Natural killer cell (primary cell): ENCODE data around the gene ZNF814. TPM values are rescaled to one million over a fixed set of nuclear protein-coding genes. Genes with fewer than 3 reads are reported as not detected.
A peak's percentile ranks its signal among the peaks of the same experiment; 100 is the strongest.

Experiments used
- ATAC-seq, 3 donors: fragments of 150-1000 bp in 2 of 3; fragments of 200-7000 bp in 1 of 3; cut with Tn5 transposase; 1 replicate in 1 of 3; 2 replicates in 2 of 3; pipeline ENCODE4 v1.10.0; 2021; ENCODE audit warnings: mild to moderate bottlenecking in 2 of 3, moderate library complexity in 2 of 3
- DNase-seq, 2 donors: peaks; one replicate each; pipeline versions ENCODE4 v3.0.0 to v3.0.0-alpha.2; 2013 to 2021; ENCODE audit warnings: mixed read lengths in 1 of 2
- H3K27ac ChIP-seq: one replicate; pipeline ENCODE4 v1.5.1; 2013; ENCODE audit warnings: mild to moderate bottlenecking, low read length
- H3K27me3 ChIP-seq: one replicate; pipeline ENCODE4 v1.6.1; 2013; ENCODE audit warnings: low read length; ENCODE audit not compliant: control insufficient read depth, insufficient read depth
- H3K36me3 ChIP-seq: one replicate; pipeline ENCODE4 v1.6.1; 2013; ENCODE audit warnings: low read length; ENCODE audit not compliant: control insufficient read depth, insufficient read depth
- H3K4me1 ChIP-seq: one replicate; pipeline ENCODE4 v1.6.1; 2013; ENCODE audit warnings: low read length; ENCODE audit not compliant: control insufficient read depth, insufficient read depth
- H3K4me3 ChIP-seq: one replicate; pipeline ENCODE4 v1.5.1; 2013; ENCODE audit warnings: low read length
- H3K9me3 ChIP-seq: one replicate; pipeline ENCODE4 v1.6.1; 2013; ENCODE audit warnings: low read length; ENCODE audit not compliant: control insufficient read depth, insufficient read depth
- H3K27ac Mint-ChIP-seq, 2 donors: one replicate each; pipeline ENCODE4 v1.8.0; 2022; ENCODE audit warnings: mild to moderate bottlenecking in 2 of 2, mixed read lengths in 2 of 2, moderate library complexity in 1 of 2
- H3K27me3 Mint-ChIP-seq, 2 donors: one replicate each; pipeline ENCODE4 v1.8.0; 2022; ENCODE audit warnings: low read depth in 2 of 2, mixed read lengths in 2 of 2
- H3K36me3 Mint-ChIP-seq: one replicate; pipeline ENCODE4 v1.8.0; 2022; ENCODE audit warnings: mixed read lengths
- H3K4me1 Mint-ChIP-seq, 2 donors: one replicate each; pipeline ENCODE4 v1.8.0; 2022; ENCODE audit warnings: mixed read lengths in 2 of 2
- H3K4me3 Mint-ChIP-seq: one replicate; pipeline ENCODE4 v1.8.0; 2022; ENCODE audit warnings: mild to moderate bottlenecking, moderate library complexity, mixed read lengths
- H3K9me3 Mint-ChIP-seq, 2 donors: one replicate each; pipeline ENCODE4 v1.8.0; 2022; ENCODE audit warnings: mixed read lengths in 2 of 2
- CTCF ChIP-seq: fragments of 200-600 bp; IDR thresholded peaks from one replicate; pipeline ENCODE4 v1.8.0; 2022; ENCODE audit warnings: antibody characterized with exemption
- WGBS: methylation state at CpG from one replicate; pipeline ENCODE4 v1.1.7; 2013; ENCODE audit warnings: missing lambda C conversion rate; ENCODE audit not compliant: insufficient coverage; 5-methylcytosine and 5-hydroxymethylcytosine counted together
- intact Hi-C: fragments of 100-400 bp; cut with micrococcal nuclease; formaldehyde crosslinking; loops from one replicate; pipeline ENCODE4 v1.14.2; 2022
- total RNA-seq, 4 donors: library from RNA; stranded (reverse); fragments of 120-200 nt in 1 of 4; gene quantifications; one replicate each; pipeline versions ENCODE4 v1.2.3 to v1.2.4, GENCODE V29; 2013 to 2022

ZNF814 gene
- 10 to 100 TPM; 25.2 to 51.2 (median 38.3) TPM for total RNA-seq
- 32.7 TPM for total RNA-seq (2013)

GRCh38 chr19:57888560-57889231, at the start of gene ZNF814:
TSS of gene ZNF814 (minus strand) at chr19:57889037. CDS start at chr19:57888802, 235 bp downstream.
- intact Hi-C loops: loop anchor here (1.0 to 2.0 kb wide), 3 partner anchors 28 to 114 kb away; partner anchors contain the start of genes ZNF417, ZNF587 and ZNF606
- Mint-ChIP-seq H3K27ac (peak within 1 kb of the TSS; percentile 89 to 91), H3K9me3 (no peaks in the 10 kb centered on the region), H3K36me3 (peaks cover 11% of the 10 kb centered on the region), H3K4me3 (peak within 1 kb of the TSS; percentile 95), H3K27me3 (no peaks in the 10 kb centered on the region), H3K4me1 (peaks cover 22 to 28% of the 10 kb centered on the region in 2 donors)
- ATAC-seq: peak; percentile 93 to 97 (median 94)
- peaks cover 8% of the 10 kb centered on the region for H3K9me3 ChIP-seq
- TF ChIP-seq CTCF: no peak
- 4% methylated on average over 43 of the region's 43 CpGs for WGBS
- H3K27ac ChIP-seq: peak within 1 kb of the TSS; percentile 75
- DNase-seq: peak; percentile 82 to 84
- peaks cover 2% of the 10 kb centered on the region for H3K36me3 ChIP-seq
- H3K27me3 ChIP-seq: no peaks in the 10 kb centered on the region
- peak within 1 kb of the TSS; percentile 84 for H3K4me3 ChIP-seq
- peaks cover 21% of the 10 kb centered on the region for H3K4me1 ChIP-seq

DNA sequence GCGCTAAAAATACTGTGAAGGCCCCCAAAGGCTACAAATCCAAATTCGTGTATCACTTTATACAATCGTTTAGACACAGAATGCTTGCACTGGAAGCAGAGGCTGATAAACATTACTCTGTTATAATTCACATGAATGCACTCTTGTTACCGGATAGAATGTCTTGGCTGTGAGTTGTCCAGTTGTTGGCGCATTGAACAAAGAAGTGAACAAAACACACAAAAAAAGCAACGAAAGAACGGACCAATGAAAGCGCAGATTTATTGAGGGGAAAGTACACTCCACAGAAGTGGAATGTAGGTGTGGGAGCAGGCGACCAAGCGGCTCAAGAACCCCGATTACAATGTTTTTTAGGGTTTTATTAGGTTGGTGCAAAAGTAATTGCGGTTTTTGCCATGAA, 46.9 kb upstream of the ZNF814 start:
- H3K4me3 Mint-ChIP-seq: peak overlapping the region; percentile 97
- peaks cover 16% of the 10 kb centered on the region for H3K36me3 Mint-ChIP-seq
- Histone ChIP-seq H3K36me3 (peaks cover 5% of the 10 kb centered on the region), H3K27me3 (no peaks in the 10 kb centered on the region), H3K9me3 (peaks cover 62% of the 10 kb centered on the region), H3K4me1 (peaks cover 10% of the 10 kb centered on the region), H3K27ac (peak overlapping the region; percentile 84), H3K4me3 (no peak overlapping the region)
- H3K4me1 Mint-ChIP-seq: peaks cover 13 to 14% of the 10 kb centered on the region in 2 donors
- intact Hi-C loops: no loop called here
- WGBS: 92% methylated on average over 12 of the region's 12 CpGs
- peak overlapping the region; percentile 97 to 100 for H3K27ac Mint-ChIP-seq
- no peak for ATAC-seq
- TF ChIP-seq CTCF: no peak
- no peak for DNase-seq
- no peaks in the 10 kb centered on the region for H3K27me3 Mint-ChIP-seq
- peaks cover 9% of the 10 kb centered on the region in 2 donors for H3K9me3 Mint-ChIP-seq

- no peak for TF ChIP-seq CTCF
- Histone ChIP-seq H3K4me1 (peaks cover 10% of the 10 kb centered on the region), H3K27ac (peak within 1 kb of the TSS; percentile 84), H3K9me3 (peaks cover 68% of the 10 kb centered on the region), H3K27me3 (no peaks in the 10 kb centered on the region), H3K4me3 (peak within 1 kb of the TSS; percentile 82), H3K36me3 (no peaks in the 10 kb centered on the region)
- DNase-seq: peak; percentile 58 to 59
- peaks cover 10% of the 10 kb centered on the region for H3K36me3 Mint-ChIP-seq
- H3K27me3 Mint-ChIP-seq: no peaks in the 10 kb centered on the region
- intact Hi-C loops: no loop called here
- ATAC-seq: peak; percentile 89 to 99 (median 99)
- peaks cover 13 to 14% of the 10 kb centered on the region in 2 donors for H3K4me1 Mint-ChIP-seq
- peak within 1 kb of the TSS; percentile 97 to 100 for H3K27ac Mint-ChIP-seq
- WGBS: 10% methylated on average over 54 of the region's 54 CpGs
- peaks cover 9 to 11% of the 10 kb centered on the region in 2 donors for H3K9me3 Mint-ChIP-seq
- H3K4me3 Mint-ChIP-seq: peak within 1 kb of the TSS; percentile 97
Observed at GRCh38 chr19:57934820-57935665, 46.2 kb upstream of the ZNF814 start, which contains the start of gene ZNF418. TSS of gene ZNF418 (minus strand) at chr19:57935402. CDS start at chr19:57933822, 1,580 bp downstream.
